ENCODE measurements around the gene MAPRE3.

MAPRE3 gene

GRCh38 chr2:27049422-27050280 lies 79.2 kb downstream of the MAPRE3 start:
- H3K4me3 ChIP-seq, result peak overlapping the region; percentile 92
- TF ChIP-seq CTCF (IDR thresholded peaks at IDR 0.05), result no peak
- DNase-seq (ENCODE audit: low spot score), result peak; percentile 79
- peak overlapping the region; percentile 87 to 98 for H3K27ac ChIP-seq

- Histone ChIP-seq H3K27ac (peak overlapping the region; percentile 87 to 98), H3K4me3 (peak overlapping the region; percentile 92)
- peak; percentile 14 for TF ChIP-seq CTCF (IDR thresholded peaks at IDR 0.05)
- DNase-seq (ENCODE audit: low spot score), result peak; percentile 93
Observed at GRCh38 chr2:27050281-27050995, 80.0 kb downstream of the MAPRE3 start.

GRCh38 chr2:27050996-27051901 lies 80.8 kb downstream of the MAPRE3 start, which contains the start of gene AGBL5:
Gene AGBL5, plus strand, starts transcription at chr2:27051668. Its CDS starts 1,291 bp downstream, at chr2:27052959.
- H3K4me3 ChIP-seq, result peak within 1 kb of the TSS; percentile 92
- peak within 1 kb of the TSS; percentile 87 to 98 for H3K27ac ChIP-seq
- no peak for TF ChIP-seq CTCF (IDR thresholded peaks at IDR 0.05)
- peak; percentile 97 for DNase-seq (ENCODE audit: low spot score)

- peak overlapping the region; percentile 87 to 98 for H3K27ac ChIP-seq
- peak overlapping the region; percentile 92 for H3K4me3 ChIP-seq
- no peak for TF ChIP-seq CTCF (IDR thresholded peaks at IDR 0.05)
- peak; percentile 83 for DNase-seq (ENCODE audit: low spot score)
Observed at GRCh38 chr2:27051902-27052645, 81.6 kb downstream of the MAPRE3 start.

- TF ChIP-seq CTCF (IDR thresholded peaks at IDR 0.05), result no peak
- DNase-seq (ENCODE audit: low spot score), result no peak
- H3K27ac ChIP-seq, result no peak overlapping the region
- H3K4me3 ChIP-seq, result no peak overlapping the region
Observed at GRCh38 chr2:27053321-27053720, 82.9 kb downstream of the MAPRE3 start.

- Histone ChIP-seq H3K27ac (no peak overlapping the region), H3K4me3 (no peak overlapping the region)
- no peak for TF ChIP-seq CTCF (IDR thresholded peaks at IDR 0.05)
- DNase-seq (ENCODE audit: low spot score), result no peak
Observed at GRCh38 chr2:27053776-27054175, 83.3 kb downstream of the MAPRE3 start.
